A549 (cell line): ENCODE measurements around the gene VPS35L.

Experiments used
- CEBPB ChIP-seq, 2 experiments: fragments of >200 bp in 1 of 2; sonication (Bioruptor Twin) in 1 of 2; formaldehyde crosslinking in 1 of 2; IDR thresholded peaks; 2 replicates each; pipeline ENCODE4 v1.6.1; 2012 to 2016
- CTCF ChIP-seq: fragments of >200 bp; sonication (Bioruptor Twin); formaldehyde crosslinking; IDR thresholded peaks from 3 replicates; pipeline ENCODE4 v1.5.1; 2016
- EP300 ChIP-seq, 2 experiments: fragments of >200 bp; sonication (Bioruptor Twin); formaldehyde crosslinking; IDR thresholded peaks; 2 replicates in 1 of 2; 3 replicates in 1 of 2; pipeline ENCODE4 v1.6.1; 2016 to 2017
- HDAC2 ChIP-seq: fragments of 200-600 bp; sonication (generic); IDR thresholded peaks from 2 replicates; pipeline ENCODE4 v1.6.1; 2016
- JUN ChIP-seq, 2 experiments: fragments of >200 bp; sonication (Bioruptor Twin); formaldehyde crosslinking; IDR thresholded peaks; 2 replicates in 1 of 2; 3 replicates in 1 of 2; pipeline ENCODE4 v1.6.1; 2016 to 2017
- SMC3 ChIP-seq: fragments of >200 bp; sonication (Bioruptor Twin); formaldehyde crosslinking; IDR thresholded peaks from 3 replicates; pipeline ENCODE4 v1.6.1; 2018; ENCODE audit warnings: inconsistent platforms
- ZC3H11A ChIP-seq: fragments of 450-650 bp; IDR thresholded peaks from 2 replicates; pipeline ENCODE4 v1.6.1; 2014; ENCODE audit warnings: antibody characterized with exemption, mild to moderate bottlenecking
- TF ChIP-seq, protein P1 (sequence below): fragments of >200 bp; sonication (Bioruptor Twin); formaldehyde crosslinking; IDR thresholded peaks from 3 replicates; pipeline ENCODE4 v1.6.1; 2016

- TF ChIP-seq HDAC2 (no peak), CEBPB (IDR thresholded peaks at IDR 0.05) (no peak), SMC3 (no peak), JUN (IDR thresholded peaks at IDR 0.05) (no peak), EP300 (IDR thresholded peaks at IDR 0.05) (no peak), CTCF (no peak), ZC3H11A (no peak)
- TF ChIP-seq, protein P1, sequence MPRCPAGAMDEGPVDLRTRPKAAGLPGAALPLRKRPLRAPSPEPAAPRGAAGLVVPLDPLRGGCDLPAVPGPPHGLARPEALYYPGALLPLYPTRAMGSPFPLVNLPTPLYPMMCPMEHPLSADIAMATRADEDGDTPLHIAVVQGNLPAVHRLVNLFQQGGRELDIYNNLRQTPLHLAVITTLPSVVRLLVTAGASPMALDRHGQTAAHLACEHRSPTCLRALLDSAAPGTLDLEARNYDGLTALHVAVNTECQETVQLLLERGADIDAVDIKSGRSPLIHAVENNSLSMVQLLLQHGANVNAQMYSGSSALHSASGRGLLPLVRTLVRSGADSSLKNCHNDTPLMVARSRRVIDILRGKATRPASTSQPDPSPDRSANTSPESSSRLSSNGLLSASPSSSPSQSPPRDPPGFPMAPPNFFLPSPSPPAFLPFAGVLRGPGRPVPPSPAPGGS: no peak
Measured at GRCh38 chr16:19717314-19717713, 161.8 kb downstream of the VPS35L start.
